RWPE1 (cell line): ENCODE results near the gene PDGFA.

ENCODE experiments used
- CTCF ChIA-PET: fragments of 350-600 bp; sonication (Branson Sonifier 250); formaldehyde crosslinking; extraction: SDS; loops from one replicate; lab custom pipeline; 2021; lab: Yijun Ruan, JAX
- POLR2A ChIA-PET: fragments of 400-600 bp; formaldehyde crosslinking; extraction: SDS; loops from one replicate; lab custom pipeline; 2020; ENCODE audit warnings: antibody characterized with exemption; ENCODE audit not compliant: low non-redundant PET; lab: Yijun Ruan, JAX
- DNase-seq: peaks from one replicate; pipeline ENCODE4 v3.0.0; 2012; ENCODE audit warnings: low spot score
- H3K27ac ChIP-seq: fragments of 450-650 bp; 2 replicates; pipeline ENCODE4 v1.5.1; 2017
- TF ChIP-seq, protein P1 (sequence below): fragments of 450-650 bp; conservative IDR thresholded peaks from 2 replicates; pipeline ENCODE4 v1.5.1; 2017; ENCODE audit warnings: low read depth, mild to moderate bottlenecking

The PDGFA gene

GRCh38 chr7:477626-478220 lies 41.9 kb downstream of the PDGFA start:
- ChIA-PET CTCF (no interaction called here), POLR2A (no interaction called here)
- DNase-seq, result peak; percentile 52
- peak overlapping the region; percentile 67 for H3K27ac ChIP-seq
- TF ChIP-seq, protein P1, sequence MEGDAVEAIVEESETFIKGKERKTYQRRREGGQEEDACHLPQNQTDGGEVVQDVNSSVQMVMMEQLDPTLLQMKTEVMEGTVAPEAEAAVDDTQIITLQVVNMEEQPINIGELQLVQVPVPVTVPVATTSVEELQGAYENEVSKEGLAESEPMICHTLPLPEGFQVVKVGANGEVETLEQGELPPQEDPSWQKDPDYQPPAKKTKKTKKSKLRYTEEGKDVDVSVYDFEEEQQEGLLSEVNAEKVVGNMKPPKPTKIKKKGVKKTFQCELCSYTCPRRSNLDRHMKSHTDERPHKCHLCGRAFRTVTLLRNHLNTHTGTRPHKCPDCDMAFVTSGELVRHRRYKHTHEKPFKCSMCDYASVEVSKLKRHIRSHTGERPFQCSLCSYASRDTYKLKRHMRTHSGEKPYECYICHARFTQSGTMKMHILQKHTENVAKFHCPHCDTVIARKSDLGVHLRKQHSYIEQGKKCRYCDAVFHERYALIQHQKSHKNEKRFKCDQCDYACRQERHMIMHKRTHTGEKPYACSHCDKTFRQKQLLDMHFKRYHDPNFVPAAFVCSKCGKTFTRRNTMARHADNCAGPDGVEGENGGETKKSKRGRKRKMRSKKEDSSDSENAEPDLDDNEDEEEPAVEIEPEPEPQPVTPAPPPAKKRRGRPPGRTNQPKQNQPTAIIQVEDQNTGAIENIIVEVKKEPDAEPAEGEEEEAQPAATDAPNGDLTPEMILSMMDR, result no peak

- peak overlapping the region; percentile 67 for H3K27ac ChIP-seq
- no peak for DNase-seq
- TF ChIP-seq, protein P1, result no peak
- POLR2A ChIA-PET, result no interaction called here
- CTCF ChIA-PET, result no interaction called here
Measured at GRCh38 chr7:476736-477360, 42.8 kb downstream of the PDGFA start.

DNA sequence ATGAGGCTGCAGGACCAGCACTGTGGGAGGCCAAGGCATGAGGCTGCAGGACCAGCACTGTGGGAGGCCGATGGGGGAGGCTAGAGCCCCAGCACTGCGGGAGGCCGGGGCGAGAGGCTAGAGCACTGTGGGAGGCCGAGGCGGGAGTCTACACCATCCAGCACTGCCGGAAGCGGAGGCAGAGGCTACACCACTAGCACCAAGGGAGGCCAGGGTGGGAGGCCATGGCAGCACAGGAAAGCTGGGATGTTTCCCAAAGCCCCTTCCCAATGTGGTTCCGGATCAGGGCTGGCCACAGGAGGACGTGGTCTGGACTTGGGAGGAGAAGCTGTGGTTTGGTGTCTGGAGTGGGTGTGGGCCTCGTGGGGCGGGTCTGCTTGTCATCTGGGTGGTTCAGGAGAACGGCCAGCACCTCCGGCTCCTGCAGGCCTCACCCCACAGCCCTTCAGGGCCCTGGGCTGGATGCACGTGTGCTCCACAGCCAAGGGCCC lies 43.6 kb downstream of the PDGFA start:
- peak overlapping the region; percentile 67 for H3K27ac ChIP-seq
- DNase-seq, result no peak
- ChIA-PET POLR2A (no interaction called here), CTCF (no interaction called here)
- TF ChIP-seq, protein P1, result no peak

DNA sequence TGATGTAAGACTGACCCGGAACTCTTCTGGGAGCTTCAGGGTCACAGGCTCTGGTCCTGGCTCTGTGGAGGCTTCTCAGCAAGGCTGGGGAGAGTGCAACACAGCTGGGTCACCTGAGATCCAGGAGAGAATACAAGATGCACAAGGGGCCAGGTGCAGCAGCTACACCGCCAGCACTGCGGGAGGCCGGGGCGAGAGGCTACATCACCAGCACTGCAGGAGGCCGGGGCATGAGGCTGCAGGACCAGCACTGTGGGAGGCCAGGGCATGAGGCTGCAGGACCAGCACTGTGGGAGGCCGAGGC lies 44.3 kb downstream of the PDGFA start:
- TF ChIP-seq, protein P1, result no peak
- POLR2A ChIA-PET, result no interaction called here
- H3K27ac ChIP-seq, result no peak overlapping the region
- CTCF ChIA-PET, result no interaction called here
- DNase-seq, result no peak

- ChIA-PET POLR2A (no interaction called here), CTCF (no interaction called here)
- TF ChIP-seq, protein P1, result no peak
- DNase-seq, result no peak
- peak overlapping the region; percentile 99 for H3K27ac ChIP-seq
Measured at GRCh38 chr7:474605-475424, 44.8 kb downstream of the PDGFA start.

GRCh38 chr7:473870-474604 lies 45.6 kb downstream of the PDGFA start:
- H3K27ac ChIP-seq, result peak overlapping the region; percentile 99
- TF ChIP-seq, protein P1, result no peak
- no peak for DNase-seq
- POLR2A ChIA-PET, result no interaction called here
- CTCF ChIA-PET, result no interaction called here
